SU-DHL-6 (cell line): ENCODE data around the gene AFAP1.

Source experiments
- H2AFZ ChIP-seq: fragments of 200-600 bp; sonication (generic); 2 replicates; pipeline ENCODE4 v1.6.1; 2014; ENCODE audit warnings: low read depth, mild to moderate bottlenecking, moderate library complexity, mixed read lengths, antibody characterized with exemption, low read length; ENCODE audit not compliant: severe bottlenecking
- H3F3A ChIP-seq: fragments of 200-600 bp; shearing (Covaris generic); 2 replicates; pipeline ENCODE4 v1.6.0; 2016; ENCODE audit warnings: antibody characterized with exemption, mild to moderate bottlenecking; ENCODE audit not compliant: insufficient read depth
- H3K27ac ChIP-seq: fragments of 200-600 bp; sonication (generic); 2 replicates; pipeline ENCODE4 v1.5.1; 2016; ENCODE audit warnings: low read depth, mild to moderate bottlenecking, low read length, moderate library complexity, mixed read lengths
- H3K27me3 ChIP-seq: fragments of 200-600 bp; sonication (generic), shearing (Covaris generic); 2 replicates; pipeline ENCODE4 v1.6.0; 2014; ENCODE audit warnings: mild to moderate bottlenecking, low read length
- H3K36me3 ChIP-seq: fragments of 200-600 bp; sonication (generic); 2 replicates; pipeline ENCODE4 v1.6.1; 2014; ENCODE audit warnings: mild to moderate bottlenecking, low read length, mixed read lengths
- H3K4me2 ChIP-seq: fragments of 300-600, 200-600 bp; shearing (Covaris generic), sonication (generic); 2 replicates; pipeline ENCODE4 v1.6.0; 2014; ENCODE audit warnings: low read length, low read depth, mild to moderate bottlenecking; ENCODE audit not compliant: poor library complexity, severe bottlenecking
- H3K4me3 ChIP-seq: fragments of 200-600 bp; sonication (generic); 2 replicates; pipeline ENCODE4 v1.5.1; 2014; ENCODE audit warnings: antibody characterized with exemption, low read length, mild to moderate bottlenecking, mixed read lengths; ENCODE audit not compliant: insufficient read depth, poor library complexity, severe bottlenecking
- H3K79me2 ChIP-seq: fragments of 200-600 bp; sonication (generic); 2 replicates; pipeline ENCODE4 v1.6.1; 2014; ENCODE audit warnings: mild to moderate bottlenecking, low read length, moderate library complexity; ENCODE audit not compliant: insufficient read depth
- H3K9ac ChIP-seq: fragments of 200-600 bp; sonication (generic); 2 replicates; pipeline ENCODE4 v1.7.0; 2014; ENCODE audit warnings: mild to moderate bottlenecking, low read length
- H3K9me2 ChIP-seq: fragments of 200-600 bp; sonication (generic); replicated peaks from 2 replicates; pipeline ENCODE4 v1.6.1; 2014; ENCODE audit warnings: low read length; ENCODE audit not compliant: insufficient read depth
- H3K9me3 ChIP-seq: fragments of 200-600 bp; sonication (generic); 2 replicates; pipeline ENCODE4 v1.6.1; 2014; ENCODE audit warnings: low read length, mixed read lengths; ENCODE audit not compliant: insufficient read depth
- H4K20me1 ChIP-seq: fragments of 200-600 bp; sonication (generic); 2 replicates; pipeline ENCODE4 v1.6.1; 2014; ENCODE audit warnings: low read depth, mild to moderate bottlenecking, antibody characterized with exemption, low read length, moderate library complexity, mixed read lengths
- CTCF ChIP-seq: fragments of 200-600 bp; sonication (generic); IDR thresholded peaks from one replicate; pipeline ENCODE4 v1.5.1; 2017; ENCODE audit warnings: antibody characterized with exemption, mild to moderate bottlenecking, low read length, moderate library complexity; ENCODE audit not compliant: insufficient read depth, poor library complexity, severe bottlenecking
- EZH2phosphoT487 ChIP-seq: fragments of 200-600 bp; sonication (generic), shearing (Covaris generic); conservative IDR thresholded peaks from 2 replicates; pipeline ENCODE4 v1.6.1; 2018; ENCODE audit warnings: mild to moderate bottlenecking, antibody characterized with exemption, low read length, moderate library complexity, mixed read lengths

Gene AFAP1

GRCh38 chr4:7863911-7864681 lies 75.6 kb downstream of the AFAP1 start:
- H3K9me3 ChIP-seq, result 0 out of 2 replicates have a peak, but pooled peaks cover 4% of the 10 kb centered on the region
- no peak overlapping the region for H3K9ac ChIP-seq
- no peaks in the 10 kb centered on the region for H3K9me2 ChIP-seq
- H2AFZ ChIP-seq, result no peak overlapping the region
- no peaks in the 10 kb centered on the region for H3F3A ChIP-seq
- no peak for TF ChIP-seq EZH2phosphoT487
- H3K27me3 ChIP-seq, result no peaks in the 10 kb centered on the region
- no peaks in the 10 kb centered on the region for H3K36me3 ChIP-seq
- no peaks in the 10 kb centered on the region for H3K79me2 ChIP-seq
- no peaks in the 10 kb centered on the region for H4K20me1 ChIP-seq
- no peak overlapping the region for H3K27ac ChIP-seq
- no peak overlapping the region for H3K4me2 ChIP-seq
- no peak overlapping the region for H3K4me3 ChIP-seq

DNA sequence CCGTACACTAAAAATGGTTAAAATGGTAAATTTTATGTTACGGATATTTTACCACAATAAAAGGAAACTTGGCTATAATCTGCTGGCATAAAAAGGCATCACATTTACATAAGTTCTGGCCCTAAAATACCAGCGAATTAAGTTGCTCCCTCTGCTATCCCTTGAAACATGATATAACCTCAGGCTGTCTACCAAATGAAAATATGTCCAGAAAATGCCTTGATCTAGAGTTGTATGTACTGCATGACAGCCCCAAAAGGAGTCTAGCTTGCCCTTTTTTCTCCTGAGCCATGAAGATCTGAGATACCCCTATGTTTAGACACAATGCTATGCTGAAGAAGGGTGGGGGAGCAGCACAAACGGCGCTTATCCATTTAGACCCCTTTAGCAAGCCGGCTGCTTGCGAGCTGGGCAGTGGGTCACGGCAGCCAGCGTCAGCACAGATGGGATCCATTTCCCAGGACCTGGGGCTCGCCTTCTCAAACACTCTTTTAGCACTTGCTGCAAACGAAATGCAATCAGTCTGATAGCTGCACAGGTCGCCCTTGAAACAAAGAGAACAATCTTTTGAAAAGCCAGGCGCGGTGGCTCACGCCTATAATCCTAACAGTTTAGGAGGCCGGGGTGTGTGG lies 77.0 kb downstream of the AFAP1 start:
- Histone ChIP-seq H3K36me3 (no peaks in the 10 kb centered on the region), H3F3A (no peaks in the 10 kb centered on the region), H3K9me3 (0 out of 2 replicates have a peak, but pooled peaks cover 4% of the 10 kb centered on the region), H2AFZ (no peak overlapping the region), H3K9me2 (no peaks in the 10 kb centered on the region), H3K27ac (no peak overlapping the region), H3K79me2 (no peaks in the 10 kb centered on the region), H3K4me2 (no peak overlapping the region), H4K20me1 (no peaks in the 10 kb centered on the region), H3K9ac (no peak overlapping the region), H3K4me3 (no peak overlapping the region), H3K27me3 (no peaks in the 10 kb centered on the region)
- TF ChIP-seq EZH2phosphoT487 (no peak), CTCF (no peak)

- no peaks in the 10 kb centered on the region for H3F3A ChIP-seq
- H4K20me1 ChIP-seq, result no peaks in the 10 kb centered on the region
- H3K4me2 ChIP-seq, result no peak overlapping the region
- no peaks in the 10 kb centered on the region for H3K27me3 ChIP-seq
- H3K79me2 ChIP-seq, result no peaks in the 10 kb centered on the region
- H3K36me3 ChIP-seq, result no peaks in the 10 kb centered on the region
- no peak overlapping the region for H3K9ac ChIP-seq
- no peak overlapping the region for H2AFZ ChIP-seq
- no peak overlapping the region for H3K27ac ChIP-seq
- H3K9me3 ChIP-seq, result 0 out of 2 replicates have a peak, but pooled peaks cover 4% of the 10 kb centered on the region
- H3K4me3 ChIP-seq, result no peak overlapping the region
- TF ChIP-seq CTCF, result no peak
- no peak for TF ChIP-seq EZH2phosphoT487
- H3K9me2 ChIP-seq, result no peaks in the 10 kb centered on the region
Measured at GRCh38 chr4:7861440-7861881, 78.2 kb downstream of the AFAP1 start.

DNA sequence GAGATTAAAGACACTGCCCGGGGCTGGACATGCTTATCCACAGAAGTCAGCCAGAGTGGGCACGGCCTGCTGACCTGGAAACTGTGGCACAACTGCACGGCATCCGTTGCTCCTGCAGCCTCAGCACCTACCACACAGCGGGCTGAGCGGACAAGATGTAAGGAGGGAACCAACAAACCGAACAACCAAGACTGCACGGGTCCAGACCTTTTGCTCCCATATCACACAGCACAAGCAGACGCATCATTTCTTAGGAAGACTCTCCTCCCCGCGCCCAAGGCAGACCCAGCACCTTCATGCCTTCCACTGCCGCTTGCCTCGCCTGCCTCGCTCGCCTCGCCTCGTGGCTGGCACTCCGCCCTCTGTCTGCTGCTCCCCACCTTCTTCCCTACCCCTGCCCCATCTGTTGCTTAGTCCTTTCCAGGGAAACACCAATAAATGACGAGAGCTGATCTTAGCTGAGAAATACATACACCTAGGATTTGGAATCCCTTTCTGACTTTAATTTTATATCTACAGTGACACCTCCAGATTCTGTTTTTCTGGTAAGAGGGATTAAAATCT lies 79.0 kb downstream of the AFAP1 start:
- H3K79me2 ChIP-seq, result no peaks in the 10 kb centered on the region
- no peak for TF ChIP-seq EZH2phosphoT487
- no peak for TF ChIP-seq CTCF
- no peaks in the 10 kb centered on the region for H3F3A ChIP-seq
- H3K27ac ChIP-seq, result no peak overlapping the region
- no peak overlapping the region for H3K4me2 ChIP-seq
- 0 out of 2 replicates have a peak, but pooled peaks cover 4% of the 10 kb centered on the region for H3K9me3 ChIP-seq
- no peak overlapping the region for H3K4me3 ChIP-seq
- no peaks in the 10 kb centered on the region for H3K27me3 ChIP-seq
- no peaks in the 10 kb centered on the region for H4K20me1 ChIP-seq
- H3K36me3 ChIP-seq, result no peaks in the 10 kb centered on the region
- no peaks in the 10 kb centered on the region for H3K9me2 ChIP-seq
- no peak overlapping the region for H2AFZ ChIP-seq
- no peak overlapping the region for H3K9ac ChIP-seq
